ENCODE data around the gene PRTG. TPM values are rescaled to one million over a fixed set of nuclear protein-coding genes. Genes with fewer than 3 reads are reported as not detected.
A peak's percentile ranks its signal among the peaks of the same experiment; 100 is the strongest.

The PRTG gene
- total and polyA plus RNA-seq, 2 experiments from 2014 or later, result 0.63 to 3.4 TPM

DNA sequence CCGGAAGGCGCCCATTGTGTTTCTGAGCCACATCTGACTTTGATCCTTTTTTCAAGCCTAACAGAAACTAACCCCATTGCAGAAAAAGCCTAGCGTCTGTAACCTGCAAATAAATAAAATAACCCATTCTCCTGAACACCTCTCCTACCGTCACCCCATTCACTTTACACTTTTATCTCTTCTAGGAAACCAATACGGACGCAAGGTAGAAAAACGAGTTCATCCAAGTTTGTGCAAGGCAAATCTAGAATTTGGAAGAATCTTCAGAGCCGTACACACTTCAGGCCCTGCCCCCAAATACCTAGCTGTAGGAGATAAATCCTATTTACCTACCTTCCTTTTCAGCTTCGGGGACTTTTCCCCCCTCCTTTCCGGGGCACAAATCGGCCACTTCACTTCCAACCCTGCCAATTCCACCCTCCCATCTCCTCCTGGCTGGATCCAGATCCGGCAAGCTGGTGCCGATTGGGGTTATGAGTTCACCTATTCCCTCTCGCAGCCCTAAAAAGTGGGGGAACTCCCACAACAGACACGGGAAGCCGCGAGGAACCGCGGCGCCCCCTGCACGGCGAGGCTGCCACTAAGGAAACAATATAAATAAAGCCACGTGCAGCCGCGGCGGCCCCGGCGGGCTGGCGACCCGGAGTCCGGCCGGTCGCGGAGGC lies 987 bp downstream of the PRTG start (continued):
- TF ChIP-seq NANOG (IDR thresholded peaks at IDR 0.05; ENCODE audit: borderline replicate concordance), result 0 out of 2 replicates have a peak, but pooled peaks have one; percentile 39

- H2AFZ ChIP-seq, result no peak overlapping the region
- H3K4me3 Mint-ChIP-seq, result no peak overlapping the region
- no peaks in the 10 kb centered on the region for H3K36me3 ChIP-seq (ENCODE audit: insufficient read depth)
- peaks cover 6% of the 10 kb centered on the region for H3K4me1 Mint-ChIP-seq
- H3K79me2 ChIP-seq (replicated peaks; ENCODE audit: insufficient read depth), result no peaks in the 10 kb centered on the region
- peak overlapping the region; percentile 93 for H3K4me2 ChIP-seq
- peaks cover 100% of the 10 kb centered on the region for H3K27me3 ChIP-seq (ENCODE audit: insufficient read depth)
- H3K4me3 ChIP-seq, result peak overlapping the region; percentile 72
- no peak overlapping the region for H3K27ac Mint-ChIP-seq
- H3K27me3 Mint-ChIP-seq (ENCODE audit: insufficient read depth, low read depth, poor library complexity), result peaks cover 47% of the 10 kb centered on the region
- DNase-seq (ENCODE audit: low spot score) (peak; percentile 72), ATAC-seq (peak; percentile 51)
- H3F3A ChIP-seq (replicated peaks; ENCODE audit: low read depth), result peaks cover 7% of the 10 kb centered on the region
- H3K9me2 ChIP-seq (ENCODE audit: insufficient read depth), result no peaks in the 10 kb centered on the region
- no peak overlapping the region for H3K27ac ChIP-seq (ENCODE audit: low read depth)
- peaks cover 22% of the 10 kb centered on the region for H3K4me1 ChIP-seq (ENCODE audit: insufficient read depth)
- no peaks in the 10 kb centered on the region; the same call in 2 of the 3 replicates for H3K9me3 Mint-ChIP-seq
- peaks cover 23% of the 10 kb centered on the region for H4K20me1 ChIP-seq (replicated peaks; ENCODE audit: insufficient read depth)
- no peaks in the 10 kb centered on the region for H3K36me3 Mint-ChIP-seq (ENCODE audit: low read depth)
- TF ChIP-seq STAT1 (IDR thresholded peaks at IDR 0.05; ENCODE audit: unreplicated experiment) (no peak), EZH2phosphoT487 (IDR thresholded peaks at IDR 0.05; ENCODE audit: unreplicated experiment) (no peak), CREB1 (CRISPR knock-in tag; IDR thresholded peaks at IDR 0.05; ENCODE audit: low read depth) (no peak), ZNF114 (CRISPR knock-in tag; IDR thresholded peaks at IDR 0.05) (no peak), POLR2AphosphoS5 (IDR thresholded peaks at IDR 0.05; ENCODE audit: low read depth) (no peak), NANOG (IDR thresholded peaks at IDR 0.05; ENCODE audit: borderline replicate concordance) (no peak), EZH2 (IDR thresholded peaks at IDR 0.05; ENCODE audit: low read depth, unreplicated experiment) (no peak), ZNF331 (CRISPR knock-in tag; IDR thresholded peaks at IDR 0.05; ENCODE audit: low read depth) (no peak), JUNB (IDR thresholded peaks at IDR 0.05; ENCODE audit: unreplicated experiment) (no peak), CTCF (conservative IDR thresholded peaks at IDR 0.05; ENCODE audit: low read depth in 2 of 2) (no peak)
- TF ChIP-seq, protein P1, sequence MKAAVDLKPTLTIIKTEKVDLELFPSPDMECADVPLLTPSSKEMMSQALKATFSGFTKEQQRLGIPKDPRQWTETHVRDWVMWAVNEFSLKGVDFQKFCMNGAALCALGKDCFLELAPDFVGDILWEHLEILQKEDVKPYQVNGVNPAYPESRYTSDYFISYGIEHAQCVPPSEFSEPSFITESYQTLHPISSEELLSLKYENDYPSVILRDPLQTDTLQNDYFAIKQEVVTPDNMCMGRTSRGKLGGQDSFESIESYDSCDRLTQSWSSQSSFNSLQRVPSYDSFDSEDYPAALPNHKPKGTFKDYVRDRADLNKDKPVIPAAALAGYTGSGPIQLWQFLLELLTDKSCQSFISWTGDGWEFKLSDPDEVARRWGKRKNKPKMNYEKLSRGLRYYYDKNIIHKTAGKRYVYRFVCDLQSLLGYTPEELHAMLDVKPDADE (IDR thresholded peaks at IDR 0.05), result no peak
- TF ChIP-seq, protein P2, sequence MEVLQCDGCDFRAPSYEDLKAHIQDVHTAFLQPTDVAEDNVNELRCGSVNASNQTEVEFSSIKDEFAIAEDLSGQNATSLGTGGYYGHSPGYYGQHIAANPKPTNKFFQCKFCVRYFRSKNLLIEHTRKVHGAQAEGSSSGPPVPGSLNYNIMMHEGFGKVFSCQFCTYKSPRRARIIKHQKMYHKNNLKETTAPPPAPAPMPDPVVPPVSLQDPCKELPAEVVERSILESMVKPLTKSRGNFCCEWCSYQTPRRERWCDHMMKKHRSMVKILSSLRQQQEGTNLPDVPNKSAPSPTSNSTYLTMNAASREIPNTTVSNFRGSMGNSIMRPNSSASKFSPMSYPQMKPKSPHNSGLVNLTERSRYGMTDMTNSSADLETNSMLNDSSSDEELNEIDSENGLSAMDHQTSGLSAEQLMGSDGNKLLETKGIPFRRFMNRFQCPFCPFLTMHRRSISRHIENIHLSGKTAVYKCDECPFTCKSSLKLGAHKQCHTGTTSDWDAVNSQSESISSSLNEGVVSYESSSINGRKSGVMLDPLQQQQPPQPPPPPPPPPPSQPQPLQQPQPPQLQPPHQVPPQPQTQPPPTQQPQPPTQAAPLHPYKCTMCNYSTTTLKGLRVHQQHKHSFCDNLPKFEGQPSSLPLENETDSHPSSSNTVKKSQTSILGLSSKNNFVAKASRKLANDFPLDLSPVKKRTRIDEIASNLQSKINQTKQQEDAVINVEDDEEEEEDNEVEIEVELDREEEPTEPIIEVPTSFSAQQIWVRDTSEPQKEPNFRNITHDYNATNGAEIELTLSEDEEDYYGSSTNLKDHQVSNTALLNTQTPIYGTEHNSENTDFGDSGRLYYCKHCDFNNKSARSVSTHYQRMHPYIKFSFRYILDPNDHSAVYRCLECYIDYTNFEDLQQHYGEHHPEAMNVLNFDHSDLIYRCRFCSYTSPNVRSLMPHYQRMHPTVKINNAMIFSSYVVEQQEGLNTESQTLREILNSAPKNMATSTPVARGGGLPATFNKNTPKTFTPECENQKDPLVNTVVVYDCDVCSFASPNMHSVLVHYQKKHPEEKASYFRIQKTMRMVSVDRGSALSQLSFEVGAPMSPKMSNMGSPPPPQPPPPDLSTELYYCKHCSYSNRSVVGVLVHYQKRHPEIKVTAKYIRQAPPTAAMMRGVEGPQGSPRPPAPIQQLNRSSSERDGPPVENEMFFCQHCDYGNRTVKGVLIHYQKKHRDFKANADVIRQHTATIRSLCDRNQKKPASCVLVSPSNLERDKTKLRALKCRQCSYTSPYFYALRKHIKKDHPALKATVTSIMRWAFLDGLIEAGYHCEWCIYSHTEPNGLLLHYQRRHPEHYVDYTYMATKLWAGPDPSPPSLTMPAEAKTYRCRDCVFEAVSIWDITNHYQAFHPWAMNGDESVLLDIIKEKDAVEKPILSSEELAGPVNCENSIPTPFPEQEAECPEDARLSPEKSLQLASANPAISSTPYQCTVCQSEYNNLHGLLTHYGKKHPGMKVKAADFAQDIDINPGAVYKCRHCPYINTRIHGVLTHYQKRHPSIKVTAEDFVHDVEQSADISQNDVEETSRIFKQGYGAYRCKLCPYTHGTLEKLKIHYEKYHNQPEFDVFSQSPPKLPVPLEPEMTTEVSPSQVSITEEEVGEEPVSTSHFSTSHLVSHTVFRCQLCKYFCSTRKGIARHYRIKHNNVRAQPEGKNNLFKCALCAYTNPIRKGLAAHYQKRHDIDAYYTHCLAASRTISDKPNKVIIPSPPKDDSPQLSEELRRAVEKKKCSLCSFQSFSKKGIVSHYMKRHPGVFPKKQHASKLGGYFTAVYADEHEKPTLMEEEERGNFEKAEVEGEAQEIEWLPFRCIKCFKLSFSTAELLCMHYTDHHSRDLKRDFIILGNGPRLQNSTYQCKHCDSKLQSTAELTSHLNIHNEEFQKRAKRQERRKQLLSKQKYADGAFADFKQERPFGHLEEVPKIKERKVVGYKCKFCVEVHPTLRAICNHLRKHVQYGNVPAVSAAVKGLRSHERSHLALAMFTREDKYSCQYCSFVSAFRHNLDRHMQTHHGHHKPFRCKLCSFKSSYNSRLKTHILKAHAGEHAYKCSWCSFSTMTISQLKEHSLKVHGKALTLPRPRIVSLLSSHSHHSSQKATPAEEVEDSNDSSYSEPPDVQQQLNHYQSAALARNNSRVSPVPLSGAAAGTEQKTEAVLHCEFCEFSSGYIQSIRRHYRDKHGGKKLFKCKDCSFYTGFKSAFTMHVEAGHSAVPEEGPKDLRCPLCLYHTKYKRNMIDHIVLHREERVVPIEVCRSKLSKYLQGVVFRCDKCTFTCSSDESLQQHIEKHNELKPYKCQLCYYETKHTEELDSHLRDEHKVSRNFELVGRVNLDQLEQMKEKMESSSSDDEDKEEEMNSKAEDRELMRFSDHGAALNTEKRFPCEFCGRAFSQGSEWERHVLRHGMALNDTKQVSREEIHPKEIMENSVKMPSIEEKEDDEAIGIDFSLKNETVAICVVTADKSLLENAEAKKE (CRISPR knock-in tag; IDR thresholded peaks at IDR 0.05), result no peak
Measured at GRCh38 chr15:55740981-55741832, 1.7 kb downstream of the PRTG start.

Data from GM23338 (cell line).